HEK293T (cell line): ENCODE data around the gene PRKAG1.

Experiments
- CTBP1 ChIP-seq: fragments of 450-650 bp; IDR thresholded peaks from 2 replicates; pipeline ENCODE4 v1.6.1; 2016; ENCODE audit warnings: borderline replicate concordance
- ELF4 ChIP-seq: fragments of 450-650 bp; IDR thresholded peaks from 2 replicates; pipeline ENCODE4 v1.6.1; 2017; ENCODE audit warnings: antibody characterized with exemption
- FOXA1 ChIP-seq: fragments of 450-650 bp; IDR thresholded peaks from 2 replicates; pipeline ENCODE4 v1.6.1; 2016; ENCODE audit warnings: mild to moderate bottlenecking
- FOXK2 ChIP-seq: fragments of 450-650 bp; IDR thresholded peaks from 2 replicates; pipeline ENCODE4 v1.6.1; 2016; ENCODE audit warnings: mild to moderate bottlenecking
- FOXM1 ChIP-seq: fragments of 450-650 bp; IDR thresholded peaks from 2 replicates; pipeline ENCODE4 v1.6.1; 2017; ENCODE audit warnings: mild to moderate bottlenecking, borderline replicate concordance
- SP1 ChIP-seq: fragments of 450-650 bp; IDR thresholded peaks from 2 replicates; pipeline ENCODE4 v1.6.1; 2017
- ZNF384 ChIP-seq: fragments of 450-650 bp; IDR thresholded peaks from 2 replicates; pipeline ENCODE4 v1.6.1; 2016
- TF ChIP-seq, protein P1 (sequence below): fragments of 450-650 bp; IDR thresholded peaks from 2 replicates; pipeline ENCODE4 v1.6.1; 2016

DNA sequence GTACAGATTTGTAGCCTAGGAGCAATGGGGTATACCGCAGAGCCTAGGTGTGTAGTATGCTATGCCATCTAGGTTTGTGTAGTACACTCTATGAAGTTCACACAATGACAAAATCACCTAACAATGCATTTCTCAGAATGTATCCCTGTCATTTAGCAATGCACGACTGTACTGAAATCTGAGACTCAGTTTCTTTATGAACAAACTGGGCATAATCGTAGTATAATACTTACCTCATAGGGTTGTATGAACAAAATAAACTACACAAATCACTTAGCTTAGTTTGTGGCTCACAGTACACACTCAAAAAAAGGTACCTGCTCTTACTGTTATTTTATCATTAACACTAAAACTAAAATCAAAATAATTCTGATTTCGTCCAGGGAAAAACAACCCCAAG is 6.9 kb upstream of the PRKAG1 start:
- TF ChIP-seq FOXM1: no peak
- TF ChIP-seq ZNF384: no peak
- no peak for TF ChIP-seq CTBP1
- TF ChIP-seq, protein P1, sequence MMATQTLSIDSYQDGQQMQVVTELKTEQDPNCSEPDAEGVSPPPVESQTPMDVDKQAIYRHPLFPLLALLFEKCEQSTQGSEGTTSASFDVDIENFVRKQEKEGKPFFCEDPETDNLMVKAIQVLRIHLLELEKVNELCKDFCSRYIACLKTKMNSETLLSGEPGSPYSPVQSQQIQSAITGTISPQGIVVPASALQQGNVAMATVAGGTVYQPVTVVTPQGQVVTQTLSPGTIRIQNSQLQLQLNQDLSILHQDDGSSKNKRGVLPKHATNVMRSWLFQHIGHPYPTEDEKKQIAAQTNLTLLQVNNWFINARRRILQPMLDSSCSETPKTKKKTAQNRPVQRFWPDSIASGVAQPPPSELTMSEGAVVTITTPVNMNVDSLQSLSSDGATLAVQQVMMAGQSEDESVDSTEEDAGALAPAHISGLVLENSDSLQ: no peak
- TF ChIP-seq SP1: no peak
- no peak for TF ChIP-seq ELF4
- TF ChIP-seq FOXA1: no peak
- no peak for TF ChIP-seq FOXK2
